BLaER1 (cell line): ENCODE results near the gene IFNL1.

Source experiments
- H3K27ac ChIP-seq: shearing (Covaris generic); formaldehyde crosslinking; 2 replicates; pipeline ENCODE4 v1.8.1; 2022
- H3K27me3 ChIP-seq: shearing (Covaris generic); formaldehyde crosslinking; 2 replicates; pipeline ENCODE4 v1.8.1; 2022
- H3K36me3 ChIP-seq: shearing (Covaris generic); formaldehyde crosslinking; 2 replicates; pipeline ENCODE4 v1.8.1; 2022
- H3K4me1 ChIP-seq: shearing (Covaris generic); formaldehyde crosslinking; 2 replicates; pipeline ENCODE4 v1.8.1; 2022
- H3K4me2 ChIP-seq: shearing (Covaris generic); formaldehyde crosslinking; 2 replicates; pipeline ENCODE4 v1.8.1; 2022
- H3K4me3 ChIP-seq: shearing (Covaris generic); formaldehyde crosslinking; 2 replicates; pipeline ENCODE4 v1.8.1; 2022
- H3K9ac ChIP-seq: shearing (Covaris generic); formaldehyde crosslinking; 2 replicates; pipeline ENCODE4 v1.8.1; 2022
- H3K9me3 ChIP-seq: shearing (Covaris generic); formaldehyde crosslinking; 2 replicates; pipeline ENCODE4 v1.8.1; 2022
- H4K20me1 ChIP-seq: shearing (Covaris generic); formaldehyde crosslinking; 2 replicates; pipeline ENCODE4 v1.8.1; 2022
- Cebpa-rat ChIP-seq: shearing (Covaris generic); IDR thresholded peaks from 2 replicates; pipeline ENCODE4 v1.8.1; 2022

IFNL1 gene

GRCh38 chr19:39318690-39319089 is 22.5 kb downstream of the IFNL1 start:
- H3K27me3 ChIP-seq, result no peaks in the 10 kb centered on the region
- H3K9ac ChIP-seq, result 0 out of 2 replicates have a peak overlapping the region, but pooled peaks have one; percentile 84
- H4K20me1 ChIP-seq, result peaks cover 75% of the 10 kb centered on the region
- peaks cover 50% of the 10 kb centered on the region for H3K36me3 ChIP-seq
- H3K9me3 ChIP-seq, result no peaks in the 10 kb centered on the region
- H3K4me1 ChIP-seq, result peaks cover 45% of the 10 kb centered on the region
- no peak overlapping the region for H3K27ac ChIP-seq
- H3K4me3 ChIP-seq, result no peak overlapping the region
- TF ChIP-seq Cebpa-rat, result no peak
- H3K4me2 ChIP-seq, result peak overlapping the region; percentile 97; the same call in 1 of the 2 replicates

DNA sequence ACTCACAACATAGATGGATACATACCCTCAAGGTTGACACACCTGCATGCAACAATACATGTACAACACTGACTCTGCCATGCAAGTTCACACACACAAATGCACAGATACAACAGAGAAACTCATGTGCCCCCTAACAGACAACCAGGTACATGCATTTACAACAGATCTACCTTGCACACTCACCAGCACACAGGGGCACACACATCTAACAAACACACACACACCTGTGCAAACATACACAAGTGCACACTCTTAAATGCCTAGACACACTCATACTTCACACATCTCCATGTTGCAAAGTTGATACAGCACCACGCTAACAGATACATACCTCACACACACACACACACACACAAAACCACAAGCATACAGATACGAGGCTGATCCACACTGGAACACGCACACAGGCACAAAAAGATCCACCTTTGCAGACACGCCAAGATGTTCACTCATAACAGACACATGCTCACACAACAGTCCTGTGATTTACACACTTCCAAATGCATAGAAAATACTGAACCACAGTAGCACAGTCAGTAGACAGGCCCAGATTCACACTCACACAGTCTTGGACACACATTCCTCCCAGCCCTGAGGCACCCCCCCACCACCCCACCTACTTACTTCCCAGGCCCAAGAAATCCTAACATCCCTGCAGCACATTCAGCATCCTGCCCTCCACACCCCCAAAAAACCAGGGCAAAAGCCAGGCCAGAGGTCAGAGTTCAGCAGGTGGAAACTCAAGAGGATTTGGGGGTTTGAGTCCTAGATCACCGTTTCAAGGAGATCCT is 23.1 kb downstream of the IFNL1 start:
- H3K27me3 ChIP-seq, result no peaks in the 10 kb centered on the region
- H3K4me1 ChIP-seq, result peaks cover 45% of the 10 kb centered on the region
- H3K36me3 ChIP-seq, result peaks cover 44% of the 10 kb centered on the region
- no peak for TF ChIP-seq Cebpa-rat
- H4K20me1 ChIP-seq, result peaks cover 73% of the 10 kb centered on the region
- H3K27ac ChIP-seq, result no peak overlapping the region
- peak overlapping the region; percentile 97 for H3K4me2 ChIP-seq
- H3K9ac ChIP-seq, result peak overlapping the region; percentile 84; the same call in 1 of the 2 replicates
- H3K9me3 ChIP-seq, result no peaks in the 10 kb centered on the region
- peak overlapping the region; percentile 84 for H3K4me3 ChIP-seq

GRCh38 chr19:39319892-39320248 is 23.7 kb downstream of the IFNL1 start:
- no peak for TF ChIP-seq Cebpa-rat
- H3K27me3 ChIP-seq, result no peaks in the 10 kb centered on the region
- peak overlapping the region; percentile 80 for H3K27ac ChIP-seq
- peaks cover 76% of the 10 kb centered on the region for H4K20me1 ChIP-seq
- H3K9me3 ChIP-seq, result no peaks in the 10 kb centered on the region
- H3K4me3 ChIP-seq, result peak overlapping the region; percentile 84
- H3K9ac ChIP-seq, result peak overlapping the region; percentile 84
- peaks cover 45% of the 10 kb centered on the region for H3K4me1 ChIP-seq
- H3K4me2 ChIP-seq, result peak overlapping the region; percentile 97
- peaks cover 40% of the 10 kb centered on the region for H3K36me3 ChIP-seq

GRCh38 chr19:39321117-39321831 is 25.1 kb downstream of the IFNL1 start:
- no peak for TF ChIP-seq Cebpa-rat
- Histone ChIP-seq H3K27ac (0 out of 2 replicates have a peak overlapping the region, but pooled peaks have one; percentile 7), H4K20me1 (peaks cover 90% of the 10 kb centered on the region), H3K9me3 (no peaks in the 10 kb centered on the region), H3K4me3 (peak overlapping the region; percentile 39; the same call in 1 of the 2 replicates), H3K36me3 (peaks cover 38% of the 10 kb centered on the region), H3K4me1 (peaks cover 45% of the 10 kb centered on the region), H3K4me2 (peak overlapping the region; percentile 63), H3K9ac (no peak overlapping the region), H3K27me3 (no peaks in the 10 kb centered on the region)

- Histone ChIP-seq H3K4me1 (peaks cover 45% of the 10 kb centered on the region), H3K27me3 (no peaks in the 10 kb centered on the region), H3K4me2 (peak overlapping the region; percentile 63; the same call in 1 of the 2 replicates), H3K9ac (no peak overlapping the region), H3K36me3 (peaks cover 35% of the 10 kb centered on the region), H3K27ac (no peak overlapping the region), H4K20me1 (peaks cover 88% of the 10 kb centered on the region), H3K9me3 (no peaks in the 10 kb centered on the region), H3K4me3 (no peak overlapping the region)
- TF ChIP-seq Cebpa-rat, result no peak
These were observed 25.6 kb downstream of the IFNL1 start for GRCh38 chr19:39321832-39322176.

- Histone ChIP-seq H4K20me1 (peaks cover 90% of the 10 kb centered on the region), H3K27ac (no peak overlapping the region), H3K27me3 (no peaks in the 10 kb centered on the region), H3K4me3 (no peak overlapping the region), H3K9me3 (no peaks in the 10 kb centered on the region), H3K36me3 (peaks cover 42% of the 10 kb centered on the region), H3K4me1 (peaks cover 57% of the 10 kb centered on the region), H3K9ac (no peak overlapping the region), H3K4me2 (no peak overlapping the region)
- no peak for TF ChIP-seq Cebpa-rat
These were observed 28.1 kb downstream of the IFNL1 start for GRCh38 chr19:39324242-39324842.

DNA sequence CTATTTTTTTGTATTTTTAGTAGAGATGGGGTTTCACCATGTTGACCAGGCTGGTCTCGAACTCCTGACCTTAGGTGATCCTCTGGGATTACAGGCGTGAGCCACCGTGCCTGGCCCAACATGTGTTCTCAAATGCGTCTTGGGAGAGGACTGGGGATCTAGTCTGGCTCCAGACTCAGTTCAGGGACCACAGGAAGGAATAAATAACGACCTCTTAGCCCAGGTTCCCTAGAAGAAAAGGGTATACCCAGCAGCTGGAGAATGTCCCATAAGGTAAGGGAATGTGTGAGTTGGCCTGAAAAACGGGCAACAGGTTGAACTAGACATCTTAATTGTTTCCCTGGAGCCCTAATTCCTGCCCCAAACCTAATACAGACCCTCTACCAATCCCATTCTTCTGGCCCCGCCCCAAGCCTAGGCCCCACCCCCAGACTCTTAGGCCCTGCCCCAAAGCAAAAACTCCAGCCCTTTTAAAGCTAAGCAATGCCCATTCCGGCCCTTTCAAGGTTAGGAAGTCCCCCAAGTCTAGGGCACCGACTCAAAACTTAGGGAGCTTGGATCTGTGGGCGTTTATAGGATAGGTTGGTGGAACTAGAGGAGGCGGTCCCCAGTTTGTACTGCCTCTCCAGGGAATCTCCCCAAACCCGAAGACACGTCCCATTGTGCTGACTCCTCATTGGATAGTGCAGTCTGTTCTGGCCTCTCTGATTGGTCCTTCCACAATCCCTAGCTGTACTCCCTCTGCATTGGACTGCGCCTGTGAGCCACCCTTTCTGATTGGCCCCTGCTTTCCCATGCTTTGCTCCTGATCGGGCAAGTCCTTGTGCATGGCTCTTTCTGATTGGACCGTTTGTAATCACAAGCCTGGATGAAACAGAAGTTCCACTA is 29.8 kb downstream of the IFNL1 start:
- H3K4me3 ChIP-seq, result no peak overlapping the region
- no peak for TF ChIP-seq Cebpa-rat
- no peaks in the 10 kb centered on the region for H3K9me3 ChIP-seq
- no peak overlapping the region for H3K27ac ChIP-seq
- H3K4me2 ChIP-seq, result no peak overlapping the region
- no peaks in the 10 kb centered on the region for H3K27me3 ChIP-seq
- H4K20me1 ChIP-seq, result peaks cover 95% of the 10 kb centered on the region
- H3K36me3 ChIP-seq, result peaks cover 58% of the 10 kb centered on the region
- peaks cover 63% of the 10 kb centered on the region for H3K4me1 ChIP-seq
- H3K9ac ChIP-seq, result no peak overlapping the region

- no peaks in the 10 kb centered on the region for H3K9me3 ChIP-seq
- TF ChIP-seq Cebpa-rat, result no peak
- no peak overlapping the region for H3K4me3 ChIP-seq
- H3K27me3 ChIP-seq, result no peaks in the 10 kb centered on the region
- H3K4me2 ChIP-seq, result peak overlapping the region; percentile 79
- peaks cover 73% of the 10 kb centered on the region for H3K36me3 ChIP-seq
- no peak overlapping the region for H3K9ac ChIP-seq
- H3K4me1 ChIP-seq, result peaks cover 66% of the 10 kb centered on the region
- H4K20me1 ChIP-seq, result peaks cover 96% of the 10 kb centered on the region
- H3K27ac ChIP-seq, result peak overlapping the region; percentile 35; the same call in 1 of the 2 replicates
These were observed 31.3 kb downstream of the IFNL1 start for GRCh38 chr19:39327363-39328045.
